Spleen (tissue), 11 donors: Measurements from ENCODE around the gene FPR1. TPM values are rescaled to one million over a fixed set of nuclear protein-coding genes. Genes with fewer than 3 reads are reported as not detected.
A peak's percentile ranks its signal among the peaks of the same experiment; 100 is the strongest.

ENCODE experiments used
- DNase-seq: peaks from one replicate; pipeline ENCODE4 v3.0.0-alpha.2; 2020
- H3K27ac ChIP-seq, 8 donors: fragments of 200-600 bp; sonication (generic) in 7 of 8; 1 replicate in 4 of 8; 2 replicates in 4 of 8; pipeline versions ENCODE4 v1.5.0 to v1.8.0; 2016 to 2021; ENCODE audit warnings: inconsistent platforms in 4 of 8, mild to moderate bottlenecking in 4 of 8, moderate library complexity in 1 of 8
- H3K27me3 ChIP-seq, 7 donors: fragments of 200-600 bp; sonication (generic) in 6 of 7; replicated peaks in 1 of 7; 1 replicate in 4 of 7; 2 replicates in 3 of 7; pipeline versions ENCODE4 v1.5.0 to v1.8.0; 2016 to 2021; ENCODE audit warnings: inconsistent platforms in 3 of 7, mild to moderate bottlenecking in 1 of 7
- H3K36me3 ChIP-seq, 6 donors: fragments of 200-600 bp; sonication (generic) in 5 of 6; 1 replicate in 4 of 6; 2 replicates in 2 of 6; pipeline versions ENCODE4 v1.5.0 to v1.8.0; 2016 to 2021; ENCODE audit warnings: inconsistent platforms in 2 of 6
- H3K4me1 ChIP-seq, 6 donors: fragments of 200-600 bp; sonication (generic) in 5 of 6; 1 replicate in 3 of 6; 2 replicates in 3 of 6; pipeline versions ENCODE4 v1.5.0 to v1.8.0; 2016 to 2021; ENCODE audit warnings: inconsistent platforms in 3 of 6
- H3K4me3 ChIP-seq, 8 donors: fragments of 200-600 bp; sonication (generic) in 7 of 8; 1 replicate in 4 of 8; 2 replicates in 4 of 8; pipeline versions ENCODE4 v1.5.0 to v1.8.0; 2016 to 2021; ENCODE audit warnings: inconsistent platforms in 4 of 8, mild to moderate bottlenecking in 4 of 8, moderate library complexity in 2 of 8
- H3K9me3 ChIP-seq, 8 donors: fragments of 200-600 bp; sonication (generic) in 7 of 8; 1 replicate in 4 of 8; 2 replicates in 4 of 8; pipeline versions ENCODE4 v1.5.0 to v1.8.0; 2016 to 2021; ENCODE audit warnings: inconsistent platforms in 4 of 8
- CTCF ChIP-seq, 11 experiments: fragments of 200-600 bp in 7 of 11; fragments of 450-650 bp in 4 of 11; sonication (generic) in 4 of 11; IDR thresholded peaks in 8 of 11; conservative IDR thresholded peaks in 3 of 11; 1 replicate in 7 of 11; 2 replicates in 4 of 11; pipeline versions ENCODE4 v1.4.0 to v1.8.0; 2016 to 2021; ENCODE audit warnings: antibody characterized with exemption in 11 of 11, inconsistent platforms in 4 of 11, mild to moderate bottlenecking in 1 of 11
- POLR2A ChIP-seq, 3 donors: fragments of 450-650 bp; IDR thresholded peaks; one replicate each; pipeline ENCODE4 v1.5.1; 2017; ENCODE audit warnings: antibody characterized with exemption in 3 of 3, mild to moderate bottlenecking in 1 of 3
- POLR2AphosphoS5 ChIP-seq, 3 donors: sonication (generic); formaldehyde crosslinking; IDR thresholded peaks; one replicate each; pipeline ENCODE4 v1.5.1; 2017; ENCODE audit warnings: antibody characterized with exemption in 3 of 3
- WGBS, 5 donors: extraction: QIAGEN DNeasy Blood & Tissue Kit in 3 of 5; methylation state at CpG; one replicate each; pipeline versions ENCODE4 v1.1.5 to v1.1.7; 2013 to 2018; 5-methylcytosine and 5-hydroxymethylcytosine counted together
- intact Hi-C: fragments of 100-400 bp; cut with DNase I; formaldehyde crosslinking; loops from one replicate; pipeline ENCODE4 v1.15.0; 2023; ENCODE audit warnings: low total_unique reads
- polyA plus RNA-seq, 3 donors: library from polyadenylated mRNA; stranded (reverse); fragments of 200-250 nt; gene quantifications; one replicate each; pipeline ENCODE4 v1.2.1, GENCODE V29; 2013
- total RNA-seq, 7 donors: library from RNA; depleted of rRNA in 3 of 7; stranded (reverse); fragments of >200 nt in 3 of 7; fragmentation: NEBNext Ultra II Directional in 4 of 7; extraction: Animal tissue kit (Norgen Biotek cat#: 25700) in 4 of 7; gene quantifications; one replicate each; pipeline versions ENCODE4 v1.1.0 to v1.2.1, GENCODE V29; 2016 to 2021
- donor health status: healthy with polysubstance abuse.
- donor health status: DM: no; HTN: no; CAD: no; lungs with moderate emphysema.
- donor health status: DM: no; HTN: no; CAD: no.
- donor health status: Bipolar disorder and iron deficiency.
- donor health status: healthy.
- donor health status: DM: no; HTN: no; CAD: no.
- donor health status: DM: yes; HTN: yes; CAD: no.

The FPR1 gene
- total and polyA plus RNA-seq, 10 donors, result 7.2 to 344 (median 124) TPM

GRCh38 chr19:51709575-51709974 is 42.1 kb downstream of the FPR1 start:
- peaks cover 0 to 33% (median 7%) of the 10 kb centered on the region in 6 donors for H3K36me3 ChIP-seq
- intact Hi-C loops, result no loop called here
- H3K27me3 ChIP-seq, result peaks cover 0 to 6% (median 0%) of the 10 kb centered on the region in 7 donors
- no peak for TF ChIP-seq POLR2AphosphoS5 (IDR thresholded peaks at IDR 0.05)
- H3K4me3 ChIP-seq, result no peak overlapping the region
- no peaks in the 10 kb centered on the region for H3K9me3 ChIP-seq
- WGBS, 5 donors, result 79 to 84% (median 83%) methylated on average over 6 of the region's 6 CpGs
- peaks cover 5 to 34% (median 13%) of the 10 kb centered on the region in 6 donors for H3K4me1 ChIP-seq
- H3K27ac ChIP-seq, result no peak overlapping the region
- no peak for DNase-seq

- Histone ChIP-seq H3K36me3 (peaks cover 0 to 33% (median 7%) of the 10 kb centered on the region in 6 donors), H3K4me1 (peaks cover 5 to 38% (median 14%) of the 10 kb centered on the region in 6 donors), H3K4me3 (no peak overlapping the region), H3K27me3 (peaks cover 0 to 6% (median 0%) of the 10 kb centered on the region in 7 donors), H3K9me3 (no peaks in the 10 kb centered on the region), H3K27ac (no peak overlapping the region)
- 87 to 93% (median 89%) methylated on average over 4 of the region's 4 CpGs for WGBS, 5 donors
- intact Hi-C loops, result no loop called here
- TF ChIP-seq CTCF (IDR thresholded peaks at IDR 0.05 in 8 of 11, conservative IDR thresholded peaks at IDR 0.05 in 3 of 11) (no peak), POLR2A (IDR thresholded peaks at IDR 0.05) (no peak), POLR2AphosphoS5 (IDR thresholded peaks at IDR 0.05) (peak in 1 of 3 donors; percentile 13)
- DNase-seq, result no peak
Observed at GRCh38 chr19:51708811-51709210, 42.9 kb downstream of the FPR1 start.

GRCh38 chr19:51706885-51707284 is 44.8 kb downstream of the FPR1 start:
- H3K27ac ChIP-seq, result no peak overlapping the region
- peaks cover 0 to 38% (median 7%) of the 10 kb centered on the region in 6 donors for H3K36me3 ChIP-seq
- no peaks in the 10 kb centered on the region for H3K9me3 ChIP-seq
- intact Hi-C loops, result no loop called here
- H3K4me3 ChIP-seq, result no peak overlapping the region
- H3K4me1 ChIP-seq, result peaks cover 16 to 55% (median 31%) of the 10 kb centered on the region in 6 donors
- no peak for DNase-seq
- TF ChIP-seq CTCF (IDR thresholded peaks at IDR 0.05 in 8 of 11, conservative IDR thresholded peaks at IDR 0.05 in 3 of 11) (no peak), POLR2A (IDR thresholded peaks at IDR 0.05) (no peak), POLR2AphosphoS5 (IDR thresholded peaks at IDR 0.05) (no peak)
- H3K27me3 ChIP-seq, result peaks cover 0 to 17% (median 7%) of the 10 kb centered on the region in 7 donors
- WGBS, 5 donors, result 94 to 100% (median 98%) methylated on average over 3 of the region's 3 CpGs

- peak overlapping the region in 1 of 8 donors; percentile 91 for H3K27ac ChIP-seq
- H3K9me3 ChIP-seq, result no peaks in the 10 kb centered on the region
- peaks cover 0 to 21% (median 7%) of the 10 kb centered on the region in 7 donors for H3K27me3 ChIP-seq
- peaks cover 16 to 50% (median 31%) of the 10 kb centered on the region in 6 donors for H3K4me1 ChIP-seq
- no peak for DNase-seq
- intact Hi-C loops, result no loop called here
- 97 to 100% (median 98%) methylated on average over 4 of the region's 4 CpGs for WGBS, 5 donors
- TF ChIP-seq POLR2AphosphoS5 (IDR thresholded peaks at IDR 0.05) (no peak), POLR2A (IDR thresholded peaks at IDR 0.05) (no peak), CTCF (IDR thresholded peaks at IDR 0.05 in 8 of 11, conservative IDR thresholded peaks at IDR 0.05 in 3 of 11) (no peak)
- H3K4me3 ChIP-seq, result no peak overlapping the region
- peaks cover 0 to 44% (median 7%) of the 10 kb centered on the region in 6 donors for H3K36me3 ChIP-seq
Observed at GRCh38 chr19:51706296-51706695, 45.4 kb downstream of the FPR1 start.
